B cell (primary cell): ENCODE data around the gene SWT1.

Source experiments
- CTCF ChIP-seq: fragments of 200-600 bp; IDR thresholded peaks from one replicate; pipeline ENCODE4 v1.8.0; 2022; ENCODE audit warnings: antibody characterized with exemption, mild to moderate bottlenecking
- EZH2 ChIP-seq: IDR thresholded peaks from 2 replicates; pipeline ENCODE4 v1.6.1; 2012; ENCODE audit warnings: borderline replicate concordance, low read depth, mild to moderate bottlenecking, moderate library complexity, low read length; ENCODE audit not compliant: insufficient read depth, poor library complexity, severe bottlenecking

GRCh38 chr1:185288435-185288834 is 131.5 kb downstream of the SWT1 start:
- TF ChIP-seq CTCF (no peak), EZH2 (no peak)
